Activated CD8-positive, alpha-beta memory T cell treated with anti-CD3 and anti-CD28 coated beads for 24 hours (primary cell): ENCODE results near the gene CD6.

Experiments used
- DNase-seq: peaks from one replicate; pipeline ENCODE4 v3.0.0-alpha.2; 2020

Gene CD6

DNA sequence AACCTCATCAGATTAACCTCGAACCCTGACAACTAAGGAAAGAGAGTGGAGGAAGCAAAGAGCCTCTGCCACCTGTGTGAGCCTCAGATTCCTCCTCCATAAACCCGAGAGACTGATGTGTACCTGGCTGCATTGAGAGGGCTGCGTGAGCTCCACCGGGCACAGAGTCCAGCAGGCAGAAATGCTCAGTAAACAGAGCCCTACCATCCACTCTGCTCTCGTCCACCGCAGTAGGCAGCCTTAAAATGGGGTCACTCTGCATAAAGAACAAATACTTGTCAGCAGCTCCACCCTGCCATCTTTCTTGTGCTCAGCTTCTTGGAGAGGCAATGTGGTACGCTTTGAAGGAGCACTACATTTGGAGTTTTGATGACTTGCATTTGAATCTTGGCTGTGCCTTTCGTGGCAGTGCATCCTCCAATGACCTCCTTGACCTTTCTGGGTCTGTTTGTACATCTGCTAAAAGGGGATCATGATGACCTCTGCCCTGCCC, 87.8 kb downstream of the CD6 start:
- DNase-seq = peak; percentile 52

DNA sequence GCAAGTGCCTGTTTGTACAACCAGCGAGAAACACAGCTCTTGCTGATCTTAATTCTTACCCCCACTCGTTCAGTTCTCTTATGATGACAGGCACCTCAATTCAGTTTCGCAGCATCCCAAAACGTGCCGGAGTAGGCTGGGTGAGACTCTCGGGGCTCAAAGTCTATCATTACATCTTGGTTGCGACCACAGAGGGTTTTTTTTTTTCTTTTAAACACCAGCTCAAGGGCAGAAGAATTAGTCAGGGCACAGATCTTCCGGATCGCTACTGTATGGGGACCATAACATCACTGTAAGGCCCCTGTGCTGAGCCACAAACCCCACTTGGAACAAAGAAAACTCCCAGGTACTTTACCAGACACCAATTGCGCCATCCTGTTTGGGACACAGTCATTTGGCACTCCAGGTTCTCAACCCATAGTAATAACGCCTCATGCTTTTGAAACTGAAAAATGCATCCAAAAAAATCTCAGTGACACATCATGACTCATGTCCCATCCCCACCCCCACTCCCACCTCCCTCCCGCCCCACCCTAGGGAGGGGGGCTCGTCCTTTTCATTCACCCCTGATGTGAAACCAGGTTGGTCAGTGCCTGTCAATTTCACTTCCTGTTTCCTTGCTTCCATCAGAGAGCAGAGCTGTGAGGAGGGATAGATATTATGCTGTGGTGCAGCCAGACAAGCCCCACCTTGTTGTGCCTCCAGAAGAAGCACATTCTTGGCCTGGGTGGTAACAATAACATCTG, 89.8 kb downstream of the CD6 start:
- DNase-seq = peak; percentile 88

DNA sequence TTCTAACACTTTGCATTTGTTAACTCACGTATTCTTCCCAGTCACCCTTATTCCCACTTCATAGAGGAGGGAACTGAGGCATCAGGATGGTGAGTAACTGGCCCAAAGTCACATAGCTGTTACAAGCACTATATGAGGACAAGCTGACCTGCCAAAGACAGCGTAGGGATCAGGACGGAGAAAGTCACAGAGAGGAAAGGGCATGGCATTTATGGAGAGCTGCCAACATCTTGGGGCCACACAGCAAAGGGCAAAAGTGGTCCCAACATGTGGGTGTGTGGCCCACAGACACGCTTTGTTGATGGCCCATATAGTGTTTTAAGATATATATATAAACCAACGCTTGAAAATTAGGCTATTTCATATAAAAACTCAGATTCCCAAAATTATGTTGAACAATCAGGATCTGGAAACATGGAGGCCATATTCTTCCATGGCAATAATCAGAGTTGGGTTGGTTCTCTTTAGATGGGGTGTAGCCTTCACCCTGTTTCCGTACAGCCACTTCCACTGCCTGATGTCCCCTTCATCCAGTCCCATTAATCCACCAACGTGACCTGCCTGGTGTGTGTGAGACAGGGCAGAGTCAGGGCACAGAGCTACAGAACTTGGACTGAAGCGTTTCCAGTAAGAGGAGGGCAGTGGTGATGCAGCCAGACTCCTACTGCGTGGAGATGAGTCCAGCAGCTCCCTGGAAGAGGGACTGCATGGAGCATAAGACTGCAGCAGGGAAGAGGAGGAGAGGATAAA, 90.9 kb downstream of the CD6 start:
- peak; percentile 58 for DNase-seq

DNA sequence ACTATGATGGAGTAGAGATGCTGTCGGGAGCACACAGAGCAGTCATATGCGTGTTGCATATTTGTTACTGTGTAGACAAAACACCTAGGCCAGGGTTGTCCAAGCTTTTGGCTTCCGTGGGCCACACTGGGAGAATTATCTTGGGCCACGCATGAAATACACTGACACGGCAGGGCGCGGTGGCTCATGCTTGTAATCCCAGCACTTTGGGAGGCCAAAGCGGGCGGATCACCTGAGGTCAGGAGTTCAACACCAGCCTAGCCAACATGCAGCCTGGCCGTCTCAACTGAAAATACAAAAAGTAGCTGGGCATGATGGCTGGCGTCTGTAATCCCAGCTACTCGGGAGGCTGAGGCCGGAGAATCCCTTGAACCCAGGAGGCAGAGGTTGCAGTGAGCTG, 93.8 kb downstream of the CD6 start:
- peak; percentile 48 for DNase-seq

DNA sequence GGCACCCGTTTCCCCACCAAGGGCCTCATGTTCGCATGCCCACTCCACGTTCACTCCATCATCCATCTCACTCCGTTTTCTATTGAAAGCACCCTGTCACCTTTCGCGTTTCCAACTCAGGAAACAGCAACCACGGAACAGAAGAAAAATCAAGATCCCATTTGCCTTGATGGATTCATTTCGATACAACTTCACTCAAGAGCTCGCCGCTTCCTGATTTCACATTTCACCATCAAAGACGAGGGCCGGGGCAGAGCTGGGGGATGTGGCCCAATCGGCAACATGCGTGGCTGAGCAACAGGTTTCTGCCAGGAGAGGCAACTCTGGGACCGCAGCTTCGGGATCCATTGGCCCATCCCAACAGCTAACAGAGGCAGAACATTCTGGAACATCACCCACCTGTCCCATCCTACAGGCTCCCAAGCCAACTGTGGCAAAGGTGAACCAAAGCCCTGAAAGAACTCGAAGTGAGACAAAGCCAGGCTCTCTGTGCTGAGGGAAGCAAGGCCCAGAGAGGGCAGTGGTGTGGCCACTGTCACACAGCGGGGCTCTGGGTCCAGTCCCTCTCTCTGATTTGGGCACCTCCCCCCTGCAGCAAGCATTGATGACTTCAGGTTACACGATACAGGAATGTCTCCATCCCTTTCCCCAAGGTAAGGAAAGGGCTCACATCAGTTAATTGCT, 94.6 kb downstream of the CD6 start:
- DNase-seq = peak; percentile 74

DNA sequence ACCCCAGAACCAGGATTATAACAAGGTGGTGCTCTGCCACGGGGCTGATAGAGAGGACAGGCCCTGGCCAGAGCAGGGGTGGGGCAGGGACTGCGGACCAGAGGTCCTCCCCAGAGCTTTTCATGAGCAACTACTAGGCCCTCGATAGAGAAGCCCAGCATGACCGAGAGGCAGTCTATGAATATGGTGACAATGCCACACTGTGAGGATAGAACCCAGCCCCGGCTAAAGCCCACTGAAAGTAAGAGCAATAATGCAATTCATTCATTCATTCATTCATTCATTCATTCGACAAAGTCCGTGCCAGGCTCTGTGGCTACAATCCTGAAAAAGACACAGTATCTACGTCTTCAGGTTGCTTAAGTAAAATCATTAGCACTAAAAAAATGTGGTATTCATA, 95.2 kb downstream of the CD6 start:
- no peak for DNase-seq

DNA sequence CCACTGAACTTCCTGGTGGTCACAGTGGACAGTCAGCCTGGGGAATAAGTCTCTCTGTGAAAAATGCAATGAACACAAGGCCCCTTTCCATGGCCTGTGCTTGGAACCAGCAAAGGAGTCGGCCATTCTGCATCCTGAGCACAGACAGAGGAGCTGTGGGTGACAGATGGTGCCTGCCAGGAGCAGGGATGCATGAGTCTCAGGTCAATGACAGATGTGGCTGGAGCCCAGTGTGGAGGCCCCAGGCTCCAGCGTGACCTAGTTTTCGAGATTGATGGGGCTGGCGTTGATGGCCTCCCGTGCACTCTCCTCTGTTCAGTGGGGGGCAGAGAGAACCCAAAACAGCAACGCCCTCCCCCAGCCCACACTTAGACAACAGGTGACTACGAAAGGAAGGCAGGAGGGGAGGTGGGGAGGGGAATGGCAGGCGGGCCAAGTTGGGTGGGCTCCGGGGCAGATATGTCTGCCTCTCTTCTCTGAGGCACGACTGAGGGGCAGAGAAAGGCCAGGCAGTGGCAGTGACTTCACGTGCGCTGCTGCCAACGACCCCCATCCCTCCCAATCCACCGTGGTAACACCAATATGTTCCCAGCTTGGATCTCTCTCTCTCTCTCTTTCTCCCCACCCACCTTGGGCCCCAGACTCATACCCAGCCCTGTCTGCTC, 96.4 kb downstream of the CD6 start:
- peak; percentile 53 for DNase-seq

DNA sequence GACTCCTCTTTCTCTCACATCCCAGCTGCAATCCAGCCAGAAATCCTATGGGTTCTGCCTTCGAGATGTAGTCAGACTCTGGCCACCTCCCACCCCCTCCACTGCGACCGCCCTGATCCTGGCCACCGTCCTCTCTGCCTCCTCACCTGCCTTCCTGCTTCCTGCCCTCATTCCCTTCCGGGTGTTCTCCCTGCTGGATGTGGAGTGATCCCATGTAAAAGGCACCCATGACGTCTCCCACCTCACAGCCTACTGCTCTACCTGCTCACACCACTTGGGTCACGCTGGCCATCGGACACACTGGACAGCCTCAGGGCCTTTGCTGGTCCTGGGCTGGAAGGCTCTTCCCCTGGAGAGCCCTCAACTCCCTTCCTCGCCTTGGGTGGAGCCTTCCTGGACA, 97.1 kb downstream of the CD6 start:
- DNase-seq = peak; percentile 51

DNA sequence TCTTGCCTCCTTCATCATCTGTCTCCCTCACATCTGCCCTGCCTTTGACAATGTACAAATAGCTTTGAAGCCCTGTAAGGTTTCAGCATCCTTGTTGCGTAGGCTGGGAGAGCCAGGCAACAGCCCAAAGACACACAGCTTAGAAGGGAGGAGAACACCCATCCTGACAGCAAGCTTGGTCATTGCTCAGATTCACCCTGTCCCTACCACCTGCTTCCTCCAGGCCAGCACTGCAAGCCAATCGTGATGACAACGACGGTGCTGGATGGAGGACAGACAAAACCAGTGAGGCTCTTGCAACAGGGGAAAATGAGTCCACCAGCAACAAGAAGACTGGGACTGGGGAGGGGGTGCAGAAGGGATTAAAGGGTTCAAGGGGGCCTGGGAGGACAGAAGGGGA, 97.9 kb downstream of the CD6 start:
- DNase-seq = peak; percentile 55
